Prostate gland (tissue), 2 donors: Measurements from ENCODE around the gene MTA1.

ENCODE experiments used
- CTCF ChIP-seq, 4 experiments: fragments of 200-600 bp in 2 of 4; fragments of 450-650 bp in 2 of 4; sonication (generic) in 2 of 4; IDR thresholded peaks; 1 replicate in 3 of 4; 2 replicates in 1 of 4; pipeline ENCODE4 v1.5.1; 2016 to 2019; ENCODE audit warnings: antibody characterized with exemption in 4 of 4, mild to moderate bottlenecking in 2 of 4, moderate library complexity in 2 of 4
- POLR2A ChIP-seq: fragments of 450-650 bp; IDR thresholded peaks from one replicate; pipeline ENCODE4 v1.6.1; 2016; ENCODE audit warnings: antibody characterized with exemption, mild to moderate bottlenecking
- POLR2AphosphoS5 ChIP-seq: sonication (generic); formaldehyde crosslinking; IDR thresholded peaks from one replicate; pipeline ENCODE4 v1.6.1; 2017; ENCODE audit warnings: antibody characterized with exemption

- TF ChIP-seq POLR2A (no peak), CTCF (IDR thresholded peaks at IDR 0.05) (no peak), POLR2AphosphoS5 (no peak)
These were observed 28.3 kb downstream of the MTA1 start for GRCh38 chr14:105447651-105448640.
